ENCODE data around the gene OGDHL. TPM values are rescaled to one million over a fixed set of nuclear protein-coding genes. Genes with fewer than 3 reads are reported as not detected.

OGDHL gene
- total RNA-seq = under 1 TPM in 2 of 4 donors, not detected in 2; under 0.01 to 0.79 TPM

DNA sequence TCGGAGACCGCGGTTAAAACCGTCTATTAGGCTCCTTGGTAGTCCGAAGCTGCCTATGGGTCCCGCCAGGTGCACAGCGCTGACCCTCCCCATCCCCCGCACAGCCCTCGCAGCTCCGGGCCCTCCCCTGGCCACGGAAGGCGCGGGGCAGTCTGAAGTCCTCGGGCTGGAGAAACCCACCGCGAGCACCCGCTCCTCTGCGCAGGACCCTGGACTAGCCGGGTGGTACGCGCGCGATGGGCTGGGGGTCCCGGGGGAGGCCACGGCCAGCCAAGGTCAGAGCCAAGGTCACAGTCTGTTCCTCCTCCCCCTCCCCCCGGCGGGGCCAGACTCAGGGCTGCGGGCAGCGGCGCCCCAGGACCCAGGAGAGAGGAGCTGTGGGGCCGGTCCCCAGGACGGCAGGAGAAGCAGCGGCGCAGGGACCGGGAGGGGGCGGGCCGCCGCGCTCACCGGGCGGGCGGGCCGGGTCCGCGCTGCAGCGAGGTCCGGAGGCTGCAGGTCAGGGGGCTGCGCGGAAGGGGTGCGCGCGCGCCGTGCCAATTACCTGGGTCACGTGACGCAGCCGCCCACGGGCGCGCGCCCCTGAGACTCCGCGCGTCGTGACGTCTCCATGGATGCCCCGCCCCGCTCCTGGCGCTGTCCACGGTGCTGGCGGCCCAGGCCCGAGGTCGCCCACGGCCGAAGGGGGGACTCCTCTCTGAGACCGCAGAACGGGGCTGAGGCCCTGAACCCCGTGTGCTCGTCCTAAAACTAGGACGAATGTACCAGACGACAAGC, at the start of gene OGDHL:
OGDHL (minus strand) TSS at position 535 of the 777 bp plus-strand sequence. CDS start 3,731 bp downstream, outside the sequence.
- intact Hi-C loops (cut with DNase I) = no loop called here
- DNase-seq = no peak
- TF ChIP-seq POLR2A (IDR thresholded peaks at IDR 0.05) = no peak
- TF ChIP-seq, protein P1, sequence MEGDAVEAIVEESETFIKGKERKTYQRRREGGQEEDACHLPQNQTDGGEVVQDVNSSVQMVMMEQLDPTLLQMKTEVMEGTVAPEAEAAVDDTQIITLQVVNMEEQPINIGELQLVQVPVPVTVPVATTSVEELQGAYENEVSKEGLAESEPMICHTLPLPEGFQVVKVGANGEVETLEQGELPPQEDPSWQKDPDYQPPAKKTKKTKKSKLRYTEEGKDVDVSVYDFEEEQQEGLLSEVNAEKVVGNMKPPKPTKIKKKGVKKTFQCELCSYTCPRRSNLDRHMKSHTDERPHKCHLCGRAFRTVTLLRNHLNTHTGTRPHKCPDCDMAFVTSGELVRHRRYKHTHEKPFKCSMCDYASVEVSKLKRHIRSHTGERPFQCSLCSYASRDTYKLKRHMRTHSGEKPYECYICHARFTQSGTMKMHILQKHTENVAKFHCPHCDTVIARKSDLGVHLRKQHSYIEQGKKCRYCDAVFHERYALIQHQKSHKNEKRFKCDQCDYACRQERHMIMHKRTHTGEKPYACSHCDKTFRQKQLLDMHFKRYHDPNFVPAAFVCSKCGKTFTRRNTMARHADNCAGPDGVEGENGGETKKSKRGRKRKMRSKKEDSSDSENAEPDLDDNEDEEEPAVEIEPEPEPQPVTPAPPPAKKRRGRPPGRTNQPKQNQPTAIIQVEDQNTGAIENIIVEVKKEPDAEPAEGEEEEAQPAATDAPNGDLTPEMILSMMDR (IDR thresholded peaks at IDR 0.05) = no peak
- Histone ChIP-seq H3K9me3 (no peaks in the 10 kb centered on the region), H3K27ac (no peak within 1 kb of the TSS), H3K27me3 (peaks cover 0 to 70% (median 0%) of the 10 kb centered on the region in 4 donors), H3K36me3 (no peaks in the 10 kb centered on the region), H3K4me1 (peaks cover 4 to 12% (median 7%) of the 10 kb centered on the region in 3 donors), H3K4me3 (peak within 1 kb of the TSS; percentile 15 to 70 (median 44))
- WGBS, 2 donors = 5 to 9% methylated on average over 7 to 17 of the region's 81 CpGs

DNA sequence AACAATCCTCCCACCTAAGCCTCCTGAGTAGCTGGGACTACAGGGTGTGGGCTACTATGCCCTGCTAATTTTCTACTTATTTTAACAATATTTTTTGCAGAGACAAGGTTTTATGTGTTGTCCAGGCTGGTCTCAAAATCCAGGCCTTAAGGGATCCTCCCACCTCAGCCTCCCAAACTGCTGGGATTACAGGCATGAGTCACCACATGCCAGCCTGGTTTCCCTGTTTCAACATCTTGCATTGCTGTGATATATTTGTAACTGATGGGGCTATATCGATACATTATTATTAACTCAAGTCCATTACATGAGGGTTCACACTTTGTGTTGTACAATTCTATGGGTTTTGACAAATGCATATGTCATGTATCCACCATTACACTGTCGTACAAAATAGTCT, 41.9 kb upstream of the OGDHL start:
- 88 to 96% methylated on average over 2 of the region's 2 CpGs for WGBS, 2 donors
- no peaks in the 10 kb centered on the region for H3K4me1 ChIP-seq
- intact Hi-C loops (cut with DNase I) = no loop called here
- H3K27me3 ChIP-seq = no peaks in the 10 kb centered on the region
- H3K27ac ChIP-seq = no peak overlapping the region
- no peaks in the 10 kb centered on the region for H3K36me3 ChIP-seq
- no peak overlapping the region for H3K4me3 ChIP-seq
- peaks cover 0 to 4% (median 0%) of the 10 kb centered on the region in 3 donors for H3K9me3 ChIP-seq
- DNase-seq = no peak
- TF ChIP-seq, protein P1 (IDR thresholded peaks at IDR 0.05) = no peak
- no peak for TF ChIP-seq POLR2A (IDR thresholded peaks at IDR 0.05)

DNA sequence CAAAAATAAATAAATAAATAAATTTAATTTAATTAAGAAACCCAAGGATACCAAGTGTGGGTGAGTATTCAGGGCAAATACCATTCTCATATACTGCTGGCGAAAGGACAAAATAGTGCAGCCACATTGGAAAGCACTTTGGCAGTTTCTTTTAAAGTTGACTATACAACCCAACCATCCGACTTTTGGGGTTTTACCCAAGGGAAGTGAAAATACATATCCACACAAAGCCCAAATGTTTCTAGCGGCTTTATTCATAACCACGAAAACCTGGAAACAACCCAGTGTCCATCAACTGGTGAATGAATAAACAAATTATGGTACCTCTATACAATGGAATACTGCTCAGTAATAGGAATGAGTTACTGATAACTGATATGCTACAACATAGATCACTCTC, 36.2 kb upstream of the OGDHL start:
- Histone ChIP-seq H3K36me3 (no peaks in the 10 kb centered on the region), H3K4me1 (no peaks in the 10 kb centered on the region), H3K27me3 (no peaks in the 10 kb centered on the region), H3K4me3 (no peak overlapping the region), H3K9me3 (no peaks in the 10 kb centered on the region), H3K27ac (no peak overlapping the region)
- TF ChIP-seq, protein P1 (IDR thresholded peaks at IDR 0.05) = no peak
- TF ChIP-seq POLR2A (IDR thresholded peaks at IDR 0.05) = no peak
- intact Hi-C loops (cut with DNase I) = no loop called here
- no peak for DNase-seq
- WGBS, 2 donors = 67 to 80% methylated on average over 4 of the region's 4 CpGs

DNA sequence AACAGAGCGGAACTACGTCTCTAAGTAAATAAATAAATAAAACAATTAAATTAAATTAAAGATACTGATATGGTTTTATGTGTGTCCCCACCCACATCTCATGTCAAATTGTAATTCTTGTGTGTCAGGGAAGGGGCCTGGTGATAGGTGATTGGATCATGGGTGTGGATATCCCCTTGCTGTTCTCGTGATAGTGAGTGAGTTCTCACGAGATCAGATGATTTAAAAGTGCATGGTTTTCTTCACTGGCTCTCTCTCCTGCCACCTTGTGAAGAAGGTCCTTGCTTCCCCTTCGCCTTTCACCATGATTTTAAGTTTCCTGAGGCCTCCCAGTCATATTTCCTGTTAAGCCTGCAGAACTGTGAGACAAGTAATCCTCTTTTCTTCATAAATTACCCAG, 29.0 kb upstream of the OGDHL start:
- intact Hi-C loops (cut with DNase I) = no loop called here

DNA sequence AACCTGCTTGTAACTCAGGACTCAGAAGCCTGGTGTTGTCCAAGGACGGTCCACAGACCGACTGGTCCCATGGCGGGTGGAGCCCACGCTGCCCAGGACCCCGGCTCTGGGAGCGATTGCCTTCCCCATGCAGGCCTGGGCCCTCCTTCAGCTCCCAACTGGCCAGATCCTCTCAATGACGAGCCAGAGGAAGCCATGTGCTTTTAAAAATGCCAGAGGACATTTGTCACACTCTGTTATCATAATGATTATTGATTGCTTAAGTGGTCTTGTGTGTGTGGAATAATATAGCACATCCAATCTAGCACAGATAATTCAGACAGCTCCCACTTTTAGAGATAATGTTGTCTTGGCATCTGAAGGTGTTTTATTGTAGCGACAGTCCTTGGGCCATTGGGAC, 22.6 kb upstream of the OGDHL start:
- no peak for DNase-seq
- intact Hi-C loops (cut with DNase I) = no loop called here
- no peak for TF ChIP-seq POLR2A (IDR thresholded peaks at IDR 0.05)
- TF ChIP-seq, protein P1 (IDR thresholded peaks at IDR 0.05) = no peak
- H3K27ac ChIP-seq = no peak overlapping the region
- no peak overlapping the region for H3K4me3 ChIP-seq
- H3K27me3 ChIP-seq = peaks cover 0 to 3% (median 0%) of the 10 kb centered on the region in 4 donors
- 61 to 67% methylated on average over 2 to 6 of the region's 8 CpGs for WGBS, 2 donors
- no peaks in the 10 kb centered on the region for H3K9me3 ChIP-seq
- no peaks in the 10 kb centered on the region for H3K4me1 ChIP-seq
- no peaks in the 10 kb centered on the region for H3K36me3 ChIP-seq

More for the DNA sequence above, 29.0 kb upstream of the OGDHL start:
- WGBS, 2 donors = 65 to 67% methylated on average over 5 of the region's 5 CpGs
- no peaks in the 10 kb centered on the region for H3K9me3 ChIP-seq
- TF ChIP-seq, protein P1 (IDR thresholded peaks at IDR 0.05) = no peak
- no peak for TF ChIP-seq POLR2A (IDR thresholded peaks at IDR 0.05)
- DNase-seq = no peak
- H3K27me3 ChIP-seq = no peaks in the 10 kb centered on the region
- H3K36me3 ChIP-seq = no peaks in the 10 kb centered on the region
- no peak overlapping the region for H3K27ac ChIP-seq
- no peaks in the 10 kb centered on the region for H3K4me1 ChIP-seq
- H3K4me3 ChIP-seq = no peak overlapping the region

Measured in esophagus squamous epithelium (tissue), 5 donors.